ENCODE data around the gene CEP104.
A peak's percentile ranks its signal among the peaks of the same experiment; 100 is the strongest.

Gene CEP104

GRCh38 chr1:3898994-3899753 lies 42.2 kb upstream of the CEP104 start:
- Mint-ChIP-seq H3K27me3 (no peaks in the 10 kb centered on the region), H3K4me1 (peaks cover 45% of the 10 kb centered on the region), H3K9me3 (peaks cover 12% of the 10 kb centered on the region), H3K4me3 (peak overlapping the region; percentile 96), H3K27ac (peak overlapping the region; percentile 94), H3K36me3 (peaks cover 15% of the 10 kb centered on the region)

- no peak overlapping the region for H3K27ac Mint-ChIP-seq
- peaks cover 12% of the 10 kb centered on the region for H3K9me3 Mint-ChIP-seq
Observed at GRCh38 chr1:3898475-3898735, 41.4 kb upstream of the CEP104 start.

GRCh38 chr1:3896396-3897000 lies 39.5 kb upstream of the CEP104 start:
- Mint-ChIP-seq H3K36me3 (peaks cover 15% of the 10 kb centered on the region), H3K27me3 (no peaks in the 10 kb centered on the region), H3K4me3 (no peak overlapping the region), H3K4me1 (peaks cover 27% of the 10 kb centered on the region), H3K27ac (no peak overlapping the region), H3K9me3 (peaks cover 12% of the 10 kb centered on the region)

More at GRCh38 chr1:3898475-3898735, 41.4 kb upstream of the CEP104 start:
- H3K36me3 Mint-ChIP-seq: peaks cover 15% of the 10 kb centered on the region
- no peaks in the 10 kb centered on the region for H3K27me3 Mint-ChIP-seq
- peaks cover 40% of the 10 kb centered on the region for H3K4me1 Mint-ChIP-seq
- H3K4me3 Mint-ChIP-seq: peak overlapping the region; percentile 96

GRCh38 chr1:3895951-3896325 lies 38.9 kb upstream of the CEP104 start:
- H3K4me3 Mint-ChIP-seq: no peak overlapping the region
- peaks cover 29% of the 10 kb centered on the region for H3K4me1 Mint-ChIP-seq
- H3K9me3 Mint-ChIP-seq: peaks cover 12% of the 10 kb centered on the region
- peaks cover 15% of the 10 kb centered on the region for H3K36me3 Mint-ChIP-seq
- no peaks in the 10 kb centered on the region for H3K27me3 Mint-ChIP-seq
- no peak overlapping the region for H3K27ac Mint-ChIP-seq

- peaks cover 15% of the 10 kb centered on the region for H3K36me3 Mint-ChIP-seq
- H3K9me3 Mint-ChIP-seq: peaks cover 12% of the 10 kb centered on the region
- peaks cover 32% of the 10 kb centered on the region for H3K4me1 Mint-ChIP-seq
- H3K27ac Mint-ChIP-seq: no peak overlapping the region
- no peaks in the 10 kb centered on the region for H3K27me3 Mint-ChIP-seq
- no peak overlapping the region for H3K4me3 Mint-ChIP-seq
Observed at GRCh38 chr1:3895279-3895950, 38.4 kb upstream of the CEP104 start.

- H3K4me1 Mint-ChIP-seq: peaks cover 37% of the 10 kb centered on the region
- H3K36me3 Mint-ChIP-seq: peaks cover 21% of the 10 kb centered on the region
- no peak overlapping the region for H3K4me3 Mint-ChIP-seq
- no peak overlapping the region for H3K27ac Mint-ChIP-seq
- peaks cover 12% of the 10 kb centered on the region for H3K9me3 Mint-ChIP-seq
- no peaks in the 10 kb centered on the region for H3K27me3 Mint-ChIP-seq
Observed at GRCh38 chr1:3894626-3895278, 37.7 kb upstream of the CEP104 start.

GRCh38 chr1:3893190-3893589 lies 36.2 kb upstream of the CEP104 start:
- Mint-ChIP-seq H3K27ac (no peak overlapping the region), H3K27me3 (no peaks in the 10 kb centered on the region), H3K4me3 (no peak overlapping the region), H3K36me3 (peaks cover 18% of the 10 kb centered on the region), H3K4me1 (peaks cover 28% of the 10 kb centered on the region), H3K9me3 (peaks cover 6% of the 10 kb centered on the region)

GRCh38 chr1:3892748-3893147 lies 35.7 kb upstream of the CEP104 start:
- Mint-ChIP-seq H3K27ac (peak overlapping the region; percentile 17), H3K4me3 (no peak overlapping the region), H3K36me3 (peaks cover 18% of the 10 kb centered on the region), H3K4me1 (peaks cover 23% of the 10 kb centered on the region), H3K27me3 (no peaks in the 10 kb centered on the region), H3K9me3 (peaks cover 6% of the 10 kb centered on the region)

GRCh38 chr1:3891329-3891865 lies 34.4 kb upstream of the CEP104 start:
- H3K27ac Mint-ChIP-seq: peak overlapping the region; percentile 80
- no peaks in the 10 kb centered on the region for H3K9me3 Mint-ChIP-seq
- H3K4me3 Mint-ChIP-seq: no peak overlapping the region
- H3K36me3 Mint-ChIP-seq: peaks cover 10% of the 10 kb centered on the region
- no peaks in the 10 kb centered on the region for H3K27me3 Mint-ChIP-seq
- H3K4me1 Mint-ChIP-seq: peaks cover 15% of the 10 kb centered on the region

GRCh38 chr1:3890389-3891328 lies 33.6 kb upstream of the CEP104 start:
- H3K4me3 Mint-ChIP-seq: no peak overlapping the region
- peaks cover 15% of the 10 kb centered on the region for H3K4me1 Mint-ChIP-seq
- H3K36me3 Mint-ChIP-seq: peaks cover 8% of the 10 kb centered on the region
- H3K27ac Mint-ChIP-seq: peak overlapping the region; percentile 8
- no peaks in the 10 kb centered on the region for H3K9me3 Mint-ChIP-seq
- H3K27me3 Mint-ChIP-seq: no peaks in the 10 kb centered on the region

- H3K27me3 Mint-ChIP-seq: no peaks in the 10 kb centered on the region
- H3K36me3 Mint-ChIP-seq: peaks cover 9% of the 10 kb centered on the region
- peak overlapping the region; percentile 38 for H3K4me3 Mint-ChIP-seq
- no peak overlapping the region for H3K27ac Mint-ChIP-seq
- no peaks in the 10 kb centered on the region for H3K9me3 Mint-ChIP-seq
- peaks cover 15% of the 10 kb centered on the region for H3K4me1 Mint-ChIP-seq
Observed at GRCh38 chr1:3889936-3890335, 32.9 kb upstream of the CEP104 start.

- H3K36me3 Mint-ChIP-seq: peaks cover 15% of the 10 kb centered on the region
- H3K27me3 Mint-ChIP-seq: no peaks in the 10 kb centered on the region
- H3K4me1 Mint-ChIP-seq: peaks cover 15% of the 10 kb centered on the region
- no peak overlapping the region for H3K4me3 Mint-ChIP-seq
- H3K9me3 Mint-ChIP-seq: no peaks in the 10 kb centered on the region
- H3K27ac Mint-ChIP-seq: peak overlapping the region; percentile 59
Observed at GRCh38 chr1:3888301-3888700, 31.3 kb upstream of the CEP104 start.

- H3K9me3 Mint-ChIP-seq: no peaks in the 10 kb centered on the region
Observed at GRCh38 chr1:3886691-3887090, 29.7 kb upstream of the CEP104 start.

GRCh38 chr1:3886106-3886670 lies 29.2 kb upstream of the CEP104 start:
- H3K27me3 Mint-ChIP-seq: no peaks in the 10 kb centered on the region
- H3K4me1 Mint-ChIP-seq: peaks cover 12% of the 10 kb centered on the region
- H3K4me3 Mint-ChIP-seq: no peak overlapping the region
- H3K36me3 Mint-ChIP-seq: peaks cover 15% of the 10 kb centered on the region
- no peaks in the 10 kb centered on the region for H3K9me3 Mint-ChIP-seq
- H3K27ac Mint-ChIP-seq: no peak overlapping the region

More at GRCh38 chr1:3886691-3887090, 29.7 kb upstream of the CEP104 start:
- Mint-ChIP-seq H3K27me3 (no peaks in the 10 kb centered on the region), H3K36me3 (peaks cover 15% of the 10 kb centered on the region), H3K27ac (no peak overlapping the region), H3K4me1 (peaks cover 12% of the 10 kb centered on the region), H3K4me3 (no peak overlapping the region)

Measured in activated naive CD4-positive, alpha-beta T cell treated with anti-CD3 and anti-CD28 coated beads, Interleukin-2, amount 50 U/mL, for 24 hours (primary cell).